Measurements from ENCODE around the gene ATP2B1.

Gene ATP2B1

DNA sequence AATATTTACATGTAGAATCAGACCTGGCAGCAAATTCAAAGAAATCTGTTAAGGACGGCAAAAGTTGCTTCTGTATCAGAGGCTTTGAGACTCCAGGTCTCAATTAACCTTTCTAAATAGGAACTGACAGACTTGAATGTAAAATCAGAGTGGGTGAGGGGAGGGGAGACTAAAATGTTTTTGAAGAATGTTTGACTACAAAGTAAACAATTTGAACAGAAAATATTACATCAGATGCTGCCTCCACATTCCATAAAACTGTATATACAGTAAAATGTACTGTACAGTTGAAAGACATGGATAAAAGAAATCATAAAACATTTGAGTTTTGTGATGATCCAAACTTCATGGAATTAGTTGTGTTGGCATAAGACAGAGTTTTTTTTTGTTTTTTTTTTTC is 133.3 kb downstream of the ATP2B1 start:
- Histone ChIP-seq H3K36me3 (ENCODE audit: control insufficient read depth, insufficient read depth, low read length) (no peaks in the 10 kb centered on the region), H3K4me3 (replicated peaks; ENCODE audit: low read depth, low read length) (no peak overlapping the region), H3K27me3 (replicated peaks; ENCODE audit: control insufficient read depth, insufficient read depth, low read length) (no peaks in the 10 kb centered on the region)
- no peak for DNase-seq (ENCODE audit: extremely low read depth, insufficient read length)
- TF ChIP-seq, protein P1, sequence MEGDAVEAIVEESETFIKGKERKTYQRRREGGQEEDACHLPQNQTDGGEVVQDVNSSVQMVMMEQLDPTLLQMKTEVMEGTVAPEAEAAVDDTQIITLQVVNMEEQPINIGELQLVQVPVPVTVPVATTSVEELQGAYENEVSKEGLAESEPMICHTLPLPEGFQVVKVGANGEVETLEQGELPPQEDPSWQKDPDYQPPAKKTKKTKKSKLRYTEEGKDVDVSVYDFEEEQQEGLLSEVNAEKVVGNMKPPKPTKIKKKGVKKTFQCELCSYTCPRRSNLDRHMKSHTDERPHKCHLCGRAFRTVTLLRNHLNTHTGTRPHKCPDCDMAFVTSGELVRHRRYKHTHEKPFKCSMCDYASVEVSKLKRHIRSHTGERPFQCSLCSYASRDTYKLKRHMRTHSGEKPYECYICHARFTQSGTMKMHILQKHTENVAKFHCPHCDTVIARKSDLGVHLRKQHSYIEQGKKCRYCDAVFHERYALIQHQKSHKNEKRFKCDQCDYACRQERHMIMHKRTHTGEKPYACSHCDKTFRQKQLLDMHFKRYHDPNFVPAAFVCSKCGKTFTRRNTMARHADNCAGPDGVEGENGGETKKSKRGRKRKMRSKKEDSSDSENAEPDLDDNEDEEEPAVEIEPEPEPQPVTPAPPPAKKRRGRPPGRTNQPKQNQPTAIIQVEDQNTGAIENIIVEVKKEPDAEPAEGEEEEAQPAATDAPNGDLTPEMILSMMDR (IDR thresholded peaks at IDR 0.05; ENCODE audit: insufficient read depth, low read length, poor library complexity, severe bottlenecking): no peak

DNA sequence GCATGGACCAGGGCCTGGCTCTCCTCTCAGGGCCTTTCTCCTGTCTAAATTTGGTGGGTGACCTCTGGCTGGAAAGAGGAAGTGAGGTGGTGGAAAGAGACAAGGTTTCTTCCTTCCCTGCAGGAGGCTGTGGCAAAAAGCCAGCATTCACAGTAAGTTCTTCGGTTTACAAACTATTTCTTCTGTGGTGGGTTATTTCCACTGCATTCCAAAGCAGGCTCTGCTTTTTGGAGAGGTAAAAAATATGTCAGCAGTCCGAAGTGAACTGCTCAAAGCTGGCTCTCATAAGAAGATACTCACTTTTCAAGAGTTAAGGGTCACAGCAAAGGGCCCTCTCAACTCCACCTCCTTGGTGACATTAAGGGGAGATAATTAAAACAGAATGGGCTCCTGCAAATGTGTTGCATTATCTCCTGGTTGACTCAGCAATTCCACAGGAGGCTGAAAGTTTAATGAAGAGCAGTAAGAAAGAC is 133.9 kb downstream of the ATP2B1 start:
- H3K4me3 ChIP-seq (replicated peaks; ENCODE audit: low read depth, low read length): no peak overlapping the region
- H3K36me3 ChIP-seq (ENCODE audit: control insufficient read depth, insufficient read depth, low read length): no peaks in the 10 kb centered on the region
- TF ChIP-seq, protein P1 (IDR thresholded peaks at IDR 0.05; ENCODE audit: insufficient read depth, low read length, poor library complexity, severe bottlenecking): no peak
- DNase-seq (ENCODE audit: extremely low read depth, insufficient read length): no peak
- no peaks in the 10 kb centered on the region for H3K27me3 ChIP-seq (replicated peaks; ENCODE audit: control insufficient read depth, insufficient read depth, low read length)

DNA sequence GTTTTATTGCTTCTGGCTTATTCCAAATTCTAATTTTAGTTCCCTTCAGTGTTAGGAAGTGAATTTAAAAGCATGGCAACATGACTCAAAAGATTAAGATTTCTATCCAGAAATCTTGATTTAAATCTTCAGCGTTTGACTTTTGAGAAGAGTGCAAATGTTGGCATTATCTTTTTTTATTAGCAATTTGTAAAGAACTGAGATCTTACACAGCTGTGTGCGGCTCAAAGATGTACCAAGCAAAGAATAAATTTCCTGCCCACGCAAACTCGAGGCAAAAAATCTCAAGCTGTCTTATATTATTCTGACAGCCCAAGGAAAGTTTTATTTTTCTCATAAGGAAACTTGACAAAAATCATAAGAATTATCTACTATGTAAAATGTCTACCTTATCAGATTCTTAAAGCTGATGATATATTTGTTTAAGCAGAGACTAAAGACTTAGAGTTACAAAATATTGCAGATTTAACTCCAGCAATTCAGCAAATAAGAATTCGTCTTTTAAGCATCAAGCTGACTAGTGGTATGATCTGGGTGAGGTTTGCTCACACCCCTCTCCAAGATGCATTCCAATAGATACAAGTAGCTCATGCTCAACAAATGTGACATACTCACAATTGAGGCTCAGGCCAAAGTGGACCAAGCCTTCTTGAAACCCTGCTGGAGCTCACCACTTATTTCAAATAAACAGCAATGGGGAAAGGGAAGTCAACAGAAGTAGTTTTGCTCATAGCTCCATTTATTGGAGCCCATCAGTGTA is 135.4 kb downstream of the ATP2B1 start:
- TF ChIP-seq, protein P1 (IDR thresholded peaks at IDR 0.05; ENCODE audit: insufficient read depth, low read length, poor library complexity, severe bottlenecking): no peak
- no peak for DNase-seq (ENCODE audit: extremely low read depth, insufficient read length)
- Histone ChIP-seq H3K27me3 (replicated peaks; ENCODE audit: control insufficient read depth, insufficient read depth, low read length) (no peaks in the 10 kb centered on the region), H3K36me3 (ENCODE audit: control insufficient read depth, insufficient read depth, low read length) (no peaks in the 10 kb centered on the region), H3K4me3 (replicated peaks; ENCODE audit: low read depth, low read length) (no peak overlapping the region)

DNA sequence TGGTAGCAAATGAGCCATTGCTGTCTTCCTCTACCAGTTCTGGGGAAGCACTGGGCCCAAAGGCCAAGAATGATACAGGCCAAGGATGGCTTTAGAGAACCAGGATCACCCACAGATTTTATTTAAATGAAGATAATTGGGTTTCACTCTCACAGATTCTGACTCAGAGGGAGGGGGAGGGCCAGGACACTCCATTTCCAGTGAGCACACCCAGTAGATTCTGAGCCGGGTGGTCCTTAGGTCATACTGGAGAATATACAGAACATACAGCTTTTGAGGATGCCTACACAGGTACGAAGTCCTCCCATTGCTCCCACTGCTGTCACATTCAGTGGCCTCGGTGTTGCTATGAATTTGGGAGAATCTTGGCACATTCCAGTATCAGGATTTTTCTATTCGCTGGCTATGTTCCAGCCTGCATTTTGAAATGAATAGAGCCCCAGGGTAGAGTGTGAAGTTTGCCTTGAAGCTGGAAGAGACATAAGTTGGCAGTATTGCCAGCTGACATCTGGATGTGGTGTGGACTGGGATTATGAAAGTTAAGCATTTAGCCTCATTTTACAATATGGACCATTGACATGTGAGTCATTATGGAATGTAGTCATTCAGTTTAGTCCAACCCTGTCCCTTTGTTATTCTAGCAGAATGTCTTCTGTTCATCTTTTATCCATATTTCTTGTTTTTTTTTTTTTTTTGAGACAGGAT is 137.0 kb downstream of the ATP2B1 start:
- TF ChIP-seq, protein P1 (IDR thresholded peaks at IDR 0.05; ENCODE audit: insufficient read depth, low read length, poor library complexity, severe bottlenecking): no peak
- no peaks in the 10 kb centered on the region for H3K36me3 ChIP-seq (ENCODE audit: control insufficient read depth, insufficient read depth, low read length)
- H3K27me3 ChIP-seq (replicated peaks; ENCODE audit: control insufficient read depth, insufficient read depth, low read length): no peaks in the 10 kb centered on the region
- H3K4me3 ChIP-seq (replicated peaks; ENCODE audit: low read depth, low read length): no peak overlapping the region
- no peak for DNase-seq (ENCODE audit: extremely low read depth, insufficient read length)

DNA sequence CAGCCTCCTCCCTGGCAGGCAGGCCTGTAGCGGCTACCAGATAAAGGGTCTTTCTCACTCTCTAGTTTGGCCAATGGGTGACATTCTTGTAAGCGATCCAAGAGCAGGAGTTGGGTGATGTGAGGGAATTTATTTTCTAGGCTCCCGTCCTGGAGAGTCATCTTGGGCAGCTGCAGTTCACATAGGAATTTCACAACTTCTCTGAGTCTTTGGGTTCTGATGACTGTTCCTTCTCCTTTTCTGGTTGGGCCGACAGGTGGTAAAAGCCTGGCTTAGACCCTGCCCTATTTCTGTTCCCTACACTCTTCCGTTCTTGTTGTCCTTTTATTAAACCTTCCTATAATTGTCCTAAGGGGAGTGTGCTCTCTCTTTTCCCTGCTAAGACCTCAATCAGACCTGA is 140.2 kb downstream of the ATP2B1 start:
- no peak for DNase-seq (ENCODE audit: extremely low read depth, insufficient read length)
- no peaks in the 10 kb centered on the region for H3K27me3 ChIP-seq (replicated peaks; ENCODE audit: control insufficient read depth, insufficient read depth, low read length)
- no peak overlapping the region for H3K4me3 ChIP-seq (replicated peaks; ENCODE audit: low read depth, low read length)
- TF ChIP-seq, protein P1 (IDR thresholded peaks at IDR 0.05; ENCODE audit: insufficient read depth, low read length, poor library complexity, severe bottlenecking): no peak
- no peaks in the 10 kb centered on the region for H3K36me3 ChIP-seq (ENCODE audit: control insufficient read depth, insufficient read depth, low read length)
